OCI-LY7 (cell line): Measurements from ENCODE around the gene ZNF574. TPM values are rescaled to one million over a fixed set of nuclear protein-coding genes. Genes with fewer than 3 reads are reported as not detected.

Source experiments
- BruUV-seq: library from RNA; stranded (reverse); fragments of 400-500 nt; replicated peaks from 2 replicates; lab custom pipeline; 2021; lab: Mats Ljungman, UMichigan
- CTCF ChIA-PET: fragments of 300-600 bp; sonication (Branson Sonifier 250); formaldehyde crosslinking; loops from one replicate; lab custom pipeline; 2022; ENCODE audit warnings: antibody characterized with exemption; ENCODE audit not compliant: unreplicated experiment; lab: Charles Lee
- POLR2A ChIA-PET: fragments of 300-600 bp; sonication (Branson Sonifier 250); formaldehyde crosslinking; loops from one replicate; lab custom pipeline; 2022; ENCODE audit warnings: antibody characterized with exemption; lab: Charles Lee
- DNase-seq: peaks from one replicate; pipeline ENCODE4 v3.0.0-alpha.2; 2015; ENCODE audit warnings: low spot score
- H2AFZ ChIP-seq: fragments of 200-600 bp; sonication (generic), shearing (Covaris generic); 2 replicates; pipeline ENCODE4 v1.6.1; 2014; ENCODE audit warnings: mild to moderate bottlenecking, antibody characterized with exemption, low read length, moderate library complexity
- H3K27ac ChIP-seq: fragments of 200-600 bp; sonication (generic); 2 replicates; pipeline ENCODE4 v1.5.1; 2014; ENCODE audit warnings: mixed run types, low read depth, mild to moderate bottlenecking, moderate library complexity, low read length, inconsistent platforms; ENCODE audit not compliant: poor library complexity, severe bottlenecking
- H3K36me3 ChIP-seq: fragments of 200-600 bp; sonication (generic); 2 replicates; pipeline ENCODE4 v1.6.1; 2014; ENCODE audit warnings: mild to moderate bottlenecking, antibody characterized with exemption, low read length, moderate library complexity, mixed read lengths; ENCODE audit not compliant: insufficient read depth
- H3K4me1 ChIP-seq: fragments of 200-600 bp; sonication (generic); 2 replicates; pipeline ENCODE4 v1.5.1; 2014; ENCODE audit warnings: mild to moderate bottlenecking, low read length; ENCODE audit not compliant: insufficient read depth, poor library complexity, severe bottlenecking
- H3K4me2 ChIP-seq: fragments of 200-600 bp; sonication (generic); 2 replicates; pipeline ENCODE4 v1.6.1; 2014; ENCODE audit warnings: mild to moderate bottlenecking, low read length
- H3K4me3 ChIP-seq: fragments of 200-600 bp; sonication (generic); 2 replicates; pipeline ENCODE4 v1.5.1; 2014; ENCODE audit warnings: mild to moderate bottlenecking, low read depth, low read length; ENCODE audit not compliant: poor library complexity, severe bottlenecking
- H3K79me2 ChIP-seq: fragments of 200-600 bp; sonication (generic); 2 replicates; pipeline ENCODE4 v1.6.1; 2016; ENCODE audit warnings: low read depth, mild to moderate bottlenecking, low read length, moderate library complexity, mixed read lengths; ENCODE audit not compliant: insufficient read depth
- H3K9me2 ChIP-seq: fragments of 200-600 bp; sonication (generic); 2 replicates; pipeline ENCODE4 v1.6.1; 2016; ENCODE audit warnings: mild to moderate bottlenecking, low read length, mixed read lengths; ENCODE audit not compliant: insufficient read depth
- H3K9me3 ChIP-seq: fragments of 200-600 bp; sonication (generic); 2 replicates; pipeline ENCODE4 v1.6.1; 2014; ENCODE audit warnings: mild to moderate bottlenecking, mixed run types, low read length, mixed read lengths
- H4K20me1 ChIP-seq: fragments of 200-600 bp; sonication (generic); 2 replicates; pipeline ENCODE4 v1.6.1; 2014; ENCODE audit warnings: mild to moderate bottlenecking, antibody characterized with exemption, low read length, moderate library complexity, mixed read lengths; ENCODE audit not compliant: insufficient read depth
- EZH2phosphoT487 ChIP-seq: fragments of 200-600 bp; sonication (generic); IDR thresholded peaks from 2 replicates; pipeline ENCODE4 v1.6.1; 2018; ENCODE audit warnings: low read depth, borderline replicate concordance, mild to moderate bottlenecking, mixed run types, antibody characterized with exemption, low read length, moderate library complexity, mixed read lengths
- intact Hi-C: fragments of 100-400 bp; cut with micrococcal nuclease; formaldehyde crosslinking; loops from one replicate; pipeline ENCODE4 v1.10.0; 2022; ENCODE audit not compliant: unreplicated experiment
- total RNA-seq, 2 experiments: library from RNA; depleted of rRNA in 1 of 2; stranded (reverse); fragments of >200 nt in 1 of 2; shearing (Covaris generic) in 1 of 2; gene quantifications; 2 replicates each; pipeline ENCODE4 v1.2.3, GENCODE V29; 2014 to 2022
- TF ChIP-seq, protein P1 (sequence below): fragments of 200-600 bp; sonication (generic); conservative IDR thresholded peaks from 2 replicates; pipeline ENCODE4 v1.5.1; 2014; ENCODE audit warnings: mild to moderate bottlenecking, antibody characterized with exemption, low read length, moderate library complexity, mixed read lengths

ZNF574 gene
- total RNA-seq, 2 experiments from 2014 or later = 14.5 to 29.3 TPM

DNA sequence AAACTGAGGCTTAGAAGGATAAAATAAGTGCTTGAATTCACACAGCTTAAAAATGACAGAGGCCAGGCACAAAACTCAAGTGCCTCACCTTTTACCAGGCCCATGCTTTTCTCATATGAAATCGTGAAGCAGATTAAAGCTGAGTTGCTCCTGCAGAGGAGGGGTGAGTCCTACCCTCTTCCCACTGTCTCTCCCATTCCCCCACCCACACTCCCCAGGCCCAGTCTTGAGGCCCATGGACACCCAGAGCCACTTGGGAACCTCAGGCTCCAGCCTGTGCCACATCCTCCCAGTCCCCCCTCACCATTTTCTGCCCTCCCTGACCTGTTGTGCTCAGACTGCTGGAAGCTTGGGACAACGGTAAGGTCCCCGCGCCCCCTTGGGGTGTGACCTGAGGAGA, 17.5 kb downstream of the ZNF574 start:
- no TSS peak for BruUV-seq
- no peak for DNase-seq
- H3K9me3 ChIP-seq = no peaks in the 10 kb centered on the region
- H3K36me3 ChIP-seq = peaks cover 86% of the 10 kb centered on the region
- H3K9me2 ChIP-seq = no peaks in the 10 kb centered on the region
- H3K4me3 ChIP-seq = no peak overlapping the region
- H4K20me1 ChIP-seq = no peaks in the 10 kb centered on the region
- H3K4me1 ChIP-seq = peaks cover 20% of the 10 kb centered on the region
- CTCF ChIA-PET = no interaction called here
- no peak for TF ChIP-seq EZH2phosphoT487
- TF ChIP-seq, protein P1, sequence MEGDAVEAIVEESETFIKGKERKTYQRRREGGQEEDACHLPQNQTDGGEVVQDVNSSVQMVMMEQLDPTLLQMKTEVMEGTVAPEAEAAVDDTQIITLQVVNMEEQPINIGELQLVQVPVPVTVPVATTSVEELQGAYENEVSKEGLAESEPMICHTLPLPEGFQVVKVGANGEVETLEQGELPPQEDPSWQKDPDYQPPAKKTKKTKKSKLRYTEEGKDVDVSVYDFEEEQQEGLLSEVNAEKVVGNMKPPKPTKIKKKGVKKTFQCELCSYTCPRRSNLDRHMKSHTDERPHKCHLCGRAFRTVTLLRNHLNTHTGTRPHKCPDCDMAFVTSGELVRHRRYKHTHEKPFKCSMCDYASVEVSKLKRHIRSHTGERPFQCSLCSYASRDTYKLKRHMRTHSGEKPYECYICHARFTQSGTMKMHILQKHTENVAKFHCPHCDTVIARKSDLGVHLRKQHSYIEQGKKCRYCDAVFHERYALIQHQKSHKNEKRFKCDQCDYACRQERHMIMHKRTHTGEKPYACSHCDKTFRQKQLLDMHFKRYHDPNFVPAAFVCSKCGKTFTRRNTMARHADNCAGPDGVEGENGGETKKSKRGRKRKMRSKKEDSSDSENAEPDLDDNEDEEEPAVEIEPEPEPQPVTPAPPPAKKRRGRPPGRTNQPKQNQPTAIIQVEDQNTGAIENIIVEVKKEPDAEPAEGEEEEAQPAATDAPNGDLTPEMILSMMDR = no peak
- POLR2A ChIA-PET = no interaction called here
- H3K27ac ChIP-seq = no peak overlapping the region
- no peak overlapping the region for H2AFZ ChIP-seq
- H3K79me2 ChIP-seq = no peaks in the 10 kb centered on the region
- intact Hi-C loops = no loop called here
- no peak overlapping the region for H3K4me2 ChIP-seq

DNA sequence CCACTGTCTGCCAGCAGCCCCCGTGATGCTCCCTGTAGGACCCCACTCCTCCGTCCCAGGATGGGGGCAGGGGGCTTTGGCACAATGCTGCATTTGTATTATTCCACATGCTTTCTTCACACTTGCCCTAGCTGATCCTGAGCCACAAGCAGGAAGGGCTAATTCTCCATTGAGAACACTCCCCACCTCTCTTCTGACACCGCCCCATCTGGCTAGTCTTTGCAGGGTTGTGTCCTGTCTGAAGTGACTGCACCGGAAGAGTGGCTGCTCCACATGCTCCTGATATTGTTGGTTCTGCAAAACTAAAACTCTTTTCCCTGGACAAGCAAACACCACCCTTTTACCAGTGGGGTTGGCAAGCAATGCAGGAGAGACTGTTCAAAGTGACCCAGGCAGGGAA, 18.0 kb downstream of the ZNF574 start:
- H3K36me3 ChIP-seq = peaks cover 90% of the 10 kb centered on the region
- ChIA-PET CTCF (interaction anchor here (1.1 kb wide), 1 partner anchor 11 kb away, joined by 3 read pairs; no protein-coding TSS in a partner anchor), POLR2A (interaction anchor here (0.6 kb wide), 1 partner anchor 70 kb away, joined by 4 read pairs; no protein-coding TSS in a partner anchor)
- H3K27ac ChIP-seq = no peak overlapping the region
- TF ChIP-seq EZH2phosphoT487 = no peak
- TF ChIP-seq, protein P1 = no peak
- no peaks in the 10 kb centered on the region for H3K9me3 ChIP-seq
- H3K4me1 ChIP-seq = peaks cover 16% of the 10 kb centered on the region
- no TSS peak for BruUV-seq
- H3K79me2 ChIP-seq = no peaks in the 10 kb centered on the region
- no peak overlapping the region for H3K4me3 ChIP-seq
- H2AFZ ChIP-seq = no peak overlapping the region
- no peak for DNase-seq
- intact Hi-C loops = no loop called here
- no peak overlapping the region for H3K4me2 ChIP-seq
- no peaks in the 10 kb centered on the region for H4K20me1 ChIP-seq
- no peaks in the 10 kb centered on the region for H3K9me2 ChIP-seq

DNA sequence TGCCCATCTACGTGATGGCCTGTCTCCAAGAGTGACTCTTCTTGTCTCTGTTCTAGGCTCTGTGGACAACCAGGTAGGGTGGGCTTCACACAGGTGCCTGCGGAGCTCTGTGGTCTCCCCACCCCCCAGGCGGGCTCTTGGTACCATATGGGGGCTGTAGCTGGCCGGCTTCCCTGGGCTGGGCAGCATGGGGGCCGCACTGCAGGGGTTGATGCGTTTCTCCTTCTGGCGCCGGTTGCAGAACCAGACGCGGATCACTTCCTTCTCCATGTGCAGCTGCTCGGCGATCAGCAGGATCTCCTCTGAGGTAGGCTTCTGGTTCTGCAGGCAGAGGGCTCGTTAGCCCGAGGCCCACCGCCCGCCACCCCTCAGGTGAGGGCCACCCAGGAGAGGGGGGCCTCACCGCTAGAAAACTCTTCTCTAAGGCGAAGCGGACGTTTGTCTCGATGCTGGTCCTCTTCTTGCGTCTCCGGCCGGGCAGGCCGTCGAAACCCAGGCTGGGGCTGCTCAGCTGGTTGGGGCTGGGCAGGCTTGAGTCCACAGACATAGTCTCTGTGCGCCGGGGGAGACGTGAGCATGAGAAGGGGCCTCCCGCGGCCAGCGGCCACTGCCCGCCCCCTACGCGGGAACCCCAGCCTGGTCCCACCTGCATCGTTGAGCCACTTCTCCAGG, 19.3 kb downstream of the ZNF574 start:
- no peaks in the 10 kb centered on the region for H3K79me2 ChIP-seq
- intact Hi-C loops = no loop called here
- H3K4me2 ChIP-seq = no peak overlapping the region
- H3K9me3 ChIP-seq = no peaks in the 10 kb centered on the region
- H4K20me1 ChIP-seq = no peaks in the 10 kb centered on the region
- peaks cover 3% of the 10 kb centered on the region for H3K4me1 ChIP-seq
- CTCF ChIA-PET = interaction anchor here (1.1 kb wide), 1 partner anchor 10 kb away, joined by 3 read pairs; no protein-coding TSS in a partner anchor
- no peak overlapping the region for H2AFZ ChIP-seq
- H3K9me2 ChIP-seq = no peaks in the 10 kb centered on the region
- H3K4me3 ChIP-seq = no peak overlapping the region
- no peak for DNase-seq
- TF ChIP-seq, protein P1 = no peak
- TF ChIP-seq EZH2phosphoT487 = no peak
- H3K27ac ChIP-seq = no peak overlapping the region
- POLR2A ChIA-PET = interaction anchor here (0.5 kb wide), 1 partner anchor 11 kb away, joined by 5 read pairs; no protein-coding TSS in a partner anchor
- peaks cover 96% of the 10 kb centered on the region for H3K36me3 ChIP-seq
- no TSS peak for BruUV-seq
